SJCRH30 (cell line): Measurements from ENCODE around the gene VENTX. TPM values are rescaled to one million over a fixed set of nuclear protein-coding genes. Genes with fewer than 3 reads are reported as not detected.

ENCODE experiments used
- DNase-seq, 2 experiments: peaks; one replicate each; pipeline ENCODE4 v3.0.0-alpha.2; 2015 to 2020
- H3K27ac ChIP-seq: fragments of 250-450 bp; sonication (Bioruptor Pico); 2 replicates; pipeline ENCODE4 v1.5.1; 2020; ENCODE audit warnings: mild to moderate bottlenecking, moderate library complexity
- H3K27me3 ChIP-seq: fragments of 250-450 bp; sonication (Bioruptor Pico); 2 replicates; pipeline ENCODE4 v1.5.1; 2020; ENCODE audit warnings: mild to moderate bottlenecking, moderate library complexity
- H3K36me3 ChIP-seq: fragments of 250-450 bp; sonication (Bioruptor Pico); 2 replicates; pipeline ENCODE4 v1.5.1; 2020; ENCODE audit warnings: mild to moderate bottlenecking, moderate library complexity
- H3K4me1 ChIP-seq: fragments of 250-450 bp; sonication (Bioruptor Pico); 2 replicates; pipeline ENCODE4 v1.5.1; 2020; ENCODE audit warnings: mild to moderate bottlenecking, moderate library complexity
- H3K4me3 ChIP-seq: fragments of 250-450 bp; sonication (Bioruptor Pico); 2 replicates; pipeline ENCODE4 v1.5.1; 2020; ENCODE audit warnings: mild to moderate bottlenecking, moderate library complexity
- H3K9me3 ChIP-seq: fragments of 250-450 bp; sonication (Bioruptor Pico); replicated peaks from 2 replicates; pipeline ENCODE4 v1.5.1; 2020; ENCODE audit warnings: mild to moderate bottlenecking, moderate library complexity
- total RNA-seq: library from RNA; depleted of rRNA; stranded (reverse); fragments of >200 nt; shearing (Covaris generic); gene quantifications from 2 replicates; pipeline ENCODE4 v1.2.3, GENCODE V29; 2014

The VENTX gene
- total RNA-seq, 1 experiment from 2014 or later: 0.26 TPM

DNA sequence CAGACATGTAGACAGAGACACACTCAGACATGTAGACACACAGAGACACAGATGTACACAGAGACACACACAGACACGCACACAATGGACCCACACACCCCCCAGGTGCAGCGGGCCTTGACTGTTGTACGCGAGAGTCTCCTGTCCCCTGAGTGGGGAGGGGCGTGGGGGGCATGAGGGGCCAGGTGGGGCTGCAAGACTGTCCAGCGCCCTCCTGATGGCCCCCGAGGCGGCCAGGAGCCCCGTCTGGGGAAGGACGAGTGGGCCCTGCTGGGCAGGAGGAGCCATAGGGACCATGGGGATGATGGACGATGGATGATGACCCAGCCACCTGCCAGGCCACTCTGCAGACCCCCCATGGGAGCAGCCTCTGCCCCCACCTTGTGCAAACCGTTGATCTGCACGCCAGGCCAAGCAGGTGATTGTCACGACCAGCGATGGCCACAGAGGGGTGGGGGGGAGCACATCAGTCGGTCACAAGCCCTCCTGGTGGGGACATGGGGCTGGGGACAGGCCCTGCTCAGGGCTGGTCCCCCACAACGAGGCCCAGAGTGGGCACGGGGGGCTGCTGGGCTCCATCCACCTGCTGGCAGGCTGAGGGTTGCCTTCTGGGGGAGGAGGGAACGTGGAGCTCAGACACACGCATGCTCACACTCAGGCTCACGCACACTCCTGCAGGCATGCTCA, 11.6 kb downstream of the VENTX start:
- no peak overlapping the region for H3K4me3 ChIP-seq
- H3K4me1 ChIP-seq: peaks cover 8% of the 10 kb centered on the region; the same call in 1 of the 2 replicates
- H3K27ac ChIP-seq: no peak overlapping the region
- DNase-seq: no peak
- no peaks in the 10 kb centered on the region for H3K9me3 ChIP-seq
- no peaks in the 10 kb centered on the region for H3K27me3 ChIP-seq
- H3K36me3 ChIP-seq: no peaks in the 10 kb centered on the region

DNA sequence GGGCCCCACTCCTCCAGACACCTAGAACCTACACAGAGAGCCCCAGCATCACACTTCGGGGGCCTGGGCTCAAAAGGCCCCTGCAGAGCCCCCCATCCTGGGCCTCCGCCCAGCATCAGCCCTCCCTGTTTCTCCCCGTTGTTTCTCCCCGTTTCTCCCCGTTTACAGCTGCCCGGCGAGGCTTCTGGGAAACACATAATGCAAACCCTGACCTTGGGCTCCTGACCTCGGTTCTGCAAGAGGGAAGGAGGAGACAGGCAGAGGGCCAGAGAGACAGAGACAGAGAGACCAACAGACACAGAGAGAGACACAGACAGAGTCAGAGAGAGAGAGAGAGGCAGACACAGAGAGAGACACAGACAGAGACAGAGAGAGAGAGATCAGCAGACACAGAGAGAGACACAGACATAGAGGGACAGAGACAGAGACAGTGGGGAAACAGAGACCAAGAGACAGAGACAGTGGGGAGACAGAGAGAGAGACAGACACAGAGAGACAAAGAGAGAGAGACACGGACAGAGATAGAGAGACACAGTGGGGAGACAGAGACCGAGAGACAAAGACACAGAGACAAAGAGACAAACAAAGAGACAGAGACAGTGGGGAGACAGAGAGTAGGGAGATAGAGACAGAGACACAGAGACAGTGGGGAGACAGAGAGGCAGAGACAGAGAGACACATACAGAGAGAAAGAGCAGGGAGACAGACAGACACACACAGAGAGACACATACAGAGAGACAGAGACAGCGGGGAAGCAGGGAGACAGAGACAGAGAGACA, 12.5 kb downstream of the VENTX start:
- Histone ChIP-seq H3K4me3 (no peak overlapping the region), H3K4me1 (peaks cover 8% of the 10 kb centered on the region; the same call in 1 of the 2 replicates), H3K9me3 (no peaks in the 10 kb centered on the region), H3K27ac (no peak overlapping the region), H3K27me3 (no peaks in the 10 kb centered on the region), H3K36me3 (no peaks in the 10 kb centered on the region)
- DNase-seq: no peak

DNA sequence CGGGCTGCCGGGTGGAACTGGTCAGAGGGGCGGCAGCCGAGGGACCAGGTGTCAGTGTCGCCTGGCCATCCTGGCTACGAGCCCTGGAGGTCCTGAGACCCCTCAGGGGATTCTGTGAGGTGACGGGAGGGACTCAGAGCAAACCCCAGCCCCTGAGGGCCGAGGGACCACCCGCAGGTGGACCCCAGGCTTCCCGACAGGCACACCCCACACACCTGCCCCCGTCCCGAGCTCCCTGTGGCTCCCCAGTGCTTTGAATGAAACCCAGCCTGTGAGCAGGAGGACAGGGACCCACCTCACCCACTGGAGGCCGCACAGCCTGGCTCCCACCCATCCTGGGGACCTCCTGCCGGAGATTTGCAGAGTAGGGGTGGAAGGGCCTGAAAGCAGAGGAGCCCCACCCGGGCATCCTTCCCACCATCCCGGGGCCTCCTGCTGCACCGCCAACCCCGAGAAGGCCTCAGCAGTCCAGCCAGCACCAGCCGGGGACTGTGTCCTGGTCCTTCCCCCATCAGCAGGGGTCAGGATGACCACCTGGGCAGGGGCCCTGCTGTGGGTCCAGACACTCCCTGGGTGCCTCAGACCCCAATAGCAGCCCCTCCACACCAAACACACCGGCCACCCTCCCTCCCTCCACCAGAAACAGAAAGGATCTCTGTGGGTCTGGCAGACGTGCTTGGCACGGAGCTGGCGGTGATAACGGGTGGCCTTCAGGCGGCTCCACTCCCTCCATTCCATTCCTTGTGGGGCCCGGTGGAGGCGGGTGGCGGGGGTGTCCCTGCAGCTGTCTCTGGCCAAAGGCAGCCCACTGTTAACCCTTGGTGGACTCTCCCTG, 13.9 kb downstream of the VENTX start:
- H3K27me3 ChIP-seq: no peaks in the 10 kb centered on the region
- no peaks in the 10 kb centered on the region for H3K9me3 ChIP-seq
- H3K27ac ChIP-seq: no peak overlapping the region
- DNase-seq: peak; percentile 49
- no peaks in the 10 kb centered on the region for H3K36me3 ChIP-seq
- peaks cover 8% of the 10 kb centered on the region; the same call in 1 of the 2 replicates for H3K4me1 ChIP-seq
- peak overlapping the region; percentile 16; the same call in 1 of the 2 replicates for H3K4me3 ChIP-seq

DNA sequence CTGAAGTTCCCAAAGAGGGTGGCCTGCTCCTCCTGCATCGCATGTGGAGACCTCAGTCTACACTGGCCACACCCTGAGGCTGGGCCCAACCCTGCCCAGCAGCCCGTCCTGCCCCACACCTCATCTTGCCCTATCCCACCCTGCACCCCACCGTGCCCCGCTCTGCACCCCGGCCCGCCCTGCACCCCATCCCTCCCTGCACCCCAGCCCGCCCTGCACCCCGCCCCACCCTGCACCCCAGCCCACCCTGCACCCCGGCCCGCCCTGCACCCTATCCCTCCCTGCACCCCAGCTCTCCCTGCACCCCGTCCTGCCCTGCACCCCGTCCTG, 14.5 kb downstream of the VENTX start:
- H3K27ac ChIP-seq: no peak overlapping the region
- H3K27me3 ChIP-seq: no peaks in the 10 kb centered on the region
- H3K9me3 ChIP-seq: no peaks in the 10 kb centered on the region
- no peaks in the 10 kb centered on the region for H3K36me3 ChIP-seq
- peaks cover 8% of the 10 kb centered on the region; the same call in 1 of the 2 replicates for H3K4me1 ChIP-seq
- no peak for DNase-seq
- no peak overlapping the region for H3K4me3 ChIP-seq

DNA sequence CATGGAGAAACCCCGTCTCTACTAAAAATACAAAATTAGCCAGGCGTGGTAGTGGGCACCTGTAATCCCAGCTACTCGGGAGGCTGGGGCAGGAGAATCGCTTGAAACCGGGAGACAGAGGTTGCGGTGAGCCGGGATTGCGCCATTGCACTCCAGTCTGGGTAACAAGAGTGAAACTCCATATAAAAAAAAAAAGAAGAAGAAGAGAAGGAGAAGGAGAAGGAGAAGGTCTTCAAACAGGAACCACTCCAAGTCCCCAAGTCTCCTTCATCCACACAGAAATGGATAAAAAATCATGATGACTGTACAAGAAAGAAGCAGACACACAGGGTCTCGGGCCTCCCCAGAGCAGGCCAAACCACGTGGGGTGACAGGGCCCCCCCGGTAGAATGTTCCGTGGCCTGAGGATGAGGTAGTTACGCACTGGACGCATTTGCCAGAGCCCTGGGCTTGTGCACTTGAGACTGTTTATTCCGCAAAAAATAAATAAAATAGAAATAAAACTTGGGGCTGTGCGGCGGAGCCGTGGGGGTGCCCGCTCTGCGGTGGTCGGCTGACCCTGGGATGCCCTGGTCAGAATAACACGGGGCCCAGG, 15.8 kb downstream of the VENTX start:
- Histone ChIP-seq H3K27ac (no peak overlapping the region), H3K27me3 (no peaks in the 10 kb centered on the region), H3K4me3 (no peak overlapping the region), H3K4me1 (peaks cover 13% of the 10 kb centered on the region), H3K9me3 (no peaks in the 10 kb centered on the region), H3K36me3 (no peaks in the 10 kb centered on the region)
- DNase-seq: no peak

DNA sequence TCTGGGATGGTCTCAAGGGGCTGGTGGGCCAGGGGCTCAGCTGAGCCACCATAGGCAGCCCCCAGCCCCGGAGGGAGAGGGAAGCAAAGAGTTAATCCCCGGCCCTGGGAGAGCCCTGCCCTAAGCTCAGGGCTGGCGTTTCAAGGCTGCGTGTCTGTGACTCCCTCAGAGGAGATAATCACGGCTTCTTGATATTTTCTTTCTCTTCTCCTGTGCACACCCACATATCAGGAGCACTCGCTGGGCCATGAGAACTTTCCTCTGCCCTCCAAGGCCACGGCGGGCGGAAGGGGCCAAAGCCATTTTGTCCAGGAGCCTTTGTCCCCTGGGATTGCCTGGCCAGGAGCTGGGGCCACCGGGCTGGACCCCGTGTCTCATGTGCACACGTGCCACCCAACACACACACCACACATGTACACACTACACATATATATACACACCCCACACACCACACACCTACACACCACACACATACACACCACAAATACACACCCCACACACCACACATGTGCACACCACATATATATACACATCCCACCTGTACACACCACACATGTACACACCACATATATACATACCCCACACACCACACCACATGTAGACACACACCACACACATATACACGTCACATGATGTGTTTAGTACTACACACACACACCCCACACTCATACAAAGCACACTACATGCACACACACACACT, 16.9 kb downstream of the VENTX start:
- Histone ChIP-seq H3K9me3 (no peaks in the 10 kb centered on the region), H3K4me3 (no peak overlapping the region), H3K4me1 (peaks cover 18% of the 10 kb centered on the region), H3K27ac (no peak overlapping the region), H3K36me3 (no peaks in the 10 kb centered on the region), H3K27me3 (no peaks in the 10 kb centered on the region)
- no peak for DNase-seq

DNA sequence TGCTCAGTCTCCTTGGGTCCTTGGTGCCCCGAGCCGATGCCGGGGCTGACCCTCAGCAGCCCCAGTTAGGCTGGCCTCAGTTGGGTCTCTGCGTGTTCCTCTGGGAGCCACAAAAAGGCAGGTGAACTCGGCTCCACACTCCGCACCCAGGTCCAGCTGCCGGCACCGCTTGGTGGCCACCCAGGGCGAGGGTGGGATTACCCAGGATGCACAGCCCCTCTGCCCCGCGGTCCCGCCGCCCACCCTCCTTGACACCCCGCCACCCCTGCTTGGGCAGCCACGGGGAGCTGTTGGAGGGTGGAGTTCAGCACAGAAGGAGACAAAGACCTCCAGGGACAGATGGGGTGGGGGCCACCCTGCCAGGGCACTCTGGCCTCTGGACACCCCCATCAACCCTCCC, 17.7 kb downstream of the VENTX start:
- H3K36me3 ChIP-seq: no peaks in the 10 kb centered on the region
- H3K27me3 ChIP-seq: no peaks in the 10 kb centered on the region
- no peaks in the 10 kb centered on the region for H3K9me3 ChIP-seq
- H3K4me1 ChIP-seq: peaks cover 23% of the 10 kb centered on the region
- no peak overlapping the region for H3K27ac ChIP-seq
- no peak for DNase-seq
- H3K4me3 ChIP-seq: no peak overlapping the region

DNA sequence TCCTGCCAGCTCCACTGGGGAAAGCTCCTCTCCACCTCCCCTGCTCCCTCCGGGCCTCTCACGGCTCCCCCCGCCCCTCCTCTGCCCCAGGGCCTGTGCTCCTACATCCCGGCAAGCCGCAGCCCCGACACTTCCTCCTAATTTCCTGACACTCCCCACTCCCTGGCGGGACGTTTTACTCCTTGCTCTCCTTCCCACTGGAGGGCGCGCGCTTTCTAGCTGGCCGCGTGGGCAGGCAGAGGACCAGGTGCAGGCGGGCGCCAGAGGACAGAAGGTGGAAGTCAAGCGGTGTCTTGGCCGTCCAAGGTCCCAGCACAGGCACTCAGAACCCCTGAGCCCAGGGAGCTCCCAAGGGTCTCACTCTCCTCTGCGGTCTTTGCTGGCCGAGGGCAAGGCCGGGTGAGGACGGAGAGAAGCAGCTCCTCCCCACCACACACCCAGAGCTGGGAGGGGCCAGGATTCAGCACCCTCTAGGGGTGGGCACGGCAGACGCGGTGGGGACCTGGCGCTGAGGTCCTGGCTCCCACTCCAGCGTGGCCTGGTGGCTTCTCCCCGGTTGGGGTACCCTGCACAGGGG, 19.9 kb downstream of the VENTX start:
- Histone ChIP-seq H3K36me3 (no peaks in the 10 kb centered on the region), H3K27me3 (no peaks in the 10 kb centered on the region), H3K9me3 (no peaks in the 10 kb centered on the region), H3K27ac (no peak overlapping the region), H3K4me1 (peaks cover 23% of the 10 kb centered on the region), H3K4me3 (peak overlapping the region; percentile 35)
- peak; percentile 50 to 66 for DNase-seq

DNA sequence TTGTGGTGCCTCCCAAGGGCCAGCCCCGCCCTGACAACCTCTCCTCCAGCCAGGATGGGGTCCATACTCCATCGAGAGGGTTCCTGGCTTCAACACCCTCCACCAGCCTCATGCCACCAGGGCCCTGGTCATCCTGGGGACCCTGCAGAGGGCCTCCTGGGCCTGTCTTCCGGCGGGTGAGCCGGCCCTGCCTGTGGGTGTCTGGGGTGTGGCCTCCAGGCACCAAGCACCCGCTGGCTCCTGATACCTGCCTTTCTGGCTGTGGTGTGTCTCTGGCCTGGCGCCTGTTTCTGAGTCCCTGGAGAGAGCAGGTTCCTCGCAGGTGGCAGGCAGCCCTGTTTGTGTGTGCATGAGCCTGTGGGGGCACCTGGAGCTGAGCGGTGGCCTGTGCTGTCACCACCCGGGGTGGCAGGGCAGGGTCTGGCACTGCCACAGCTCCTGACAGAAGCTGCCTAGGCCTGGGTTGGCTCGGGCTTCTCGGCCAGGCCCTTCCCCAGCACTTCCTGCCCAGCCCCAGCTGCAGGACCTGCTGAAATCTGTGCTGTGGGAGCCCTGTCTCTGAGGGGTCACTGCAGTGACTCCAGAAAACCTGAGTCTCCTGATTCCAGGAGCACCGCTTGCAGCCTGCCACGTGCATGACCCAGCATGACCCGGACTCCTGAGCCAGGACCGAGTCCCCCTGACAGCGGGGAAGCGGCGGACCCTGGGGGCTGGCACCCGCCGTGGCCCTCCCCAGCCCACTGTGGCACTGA, 20.6 kb downstream of the VENTX start:
- Histone ChIP-seq H3K27me3 (no peaks in the 10 kb centered on the region), H3K36me3 (no peaks in the 10 kb centered on the region), H3K4me3 (no peak overlapping the region; the same call in 1 of the 2 replicates), H3K9me3 (no peaks in the 10 kb centered on the region), H3K27ac (peak overlapping the region; percentile 63), H3K4me1 (peaks cover 23% of the 10 kb centered on the region)
- no peak for DNase-seq

DNA sequence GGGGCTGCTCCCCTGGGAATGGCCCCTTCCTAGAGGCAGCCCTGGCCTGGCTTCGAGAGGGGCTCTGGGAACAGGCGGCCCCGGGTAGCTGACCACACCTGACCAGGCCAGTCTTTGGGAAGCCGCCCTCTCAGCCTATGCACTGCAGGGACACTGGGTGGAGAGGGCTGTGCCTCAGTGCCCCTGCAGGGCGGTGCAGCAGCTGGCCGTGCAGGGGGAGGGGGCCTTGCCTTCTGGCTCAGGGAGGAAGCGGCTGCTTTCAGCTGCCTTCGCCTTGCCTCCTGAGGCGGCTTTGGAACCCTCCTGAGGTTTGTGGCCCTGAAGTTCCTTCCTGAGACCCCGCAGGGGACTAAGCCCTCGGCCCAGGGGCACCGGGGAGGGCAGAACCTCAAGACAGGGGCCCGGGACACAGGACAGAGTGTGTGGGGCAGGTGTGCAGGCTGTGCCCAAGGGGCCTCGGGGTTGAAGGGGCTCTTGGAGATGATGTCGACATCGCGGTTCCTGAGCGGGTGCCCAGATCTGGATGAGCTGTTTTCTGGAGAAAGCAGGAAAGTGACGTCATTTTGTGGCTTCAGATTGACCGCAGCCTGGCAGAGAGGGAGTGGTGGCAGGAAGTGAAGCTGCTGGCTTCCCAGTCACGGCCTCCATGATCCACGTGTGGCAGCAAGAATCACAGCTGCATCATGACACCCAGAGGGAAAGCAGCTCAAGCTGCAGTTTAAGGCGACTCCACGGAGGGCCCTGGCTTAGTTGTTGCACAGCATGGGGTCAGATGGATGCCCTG, 21.4 kb downstream of the VENTX start:
- H3K4me3 ChIP-seq: no peak overlapping the region
- H3K9me3 ChIP-seq: no peaks in the 10 kb centered on the region
- H3K36me3 ChIP-seq: no peaks in the 10 kb centered on the region
- DNase-seq: peak; percentile 86 to 89
- peak overlapping the region; percentile 63 for H3K27ac ChIP-seq
- no peaks in the 10 kb centered on the region for H3K27me3 ChIP-seq
- H3K4me1 ChIP-seq: peaks cover 23% of the 10 kb centered on the region

DNA sequence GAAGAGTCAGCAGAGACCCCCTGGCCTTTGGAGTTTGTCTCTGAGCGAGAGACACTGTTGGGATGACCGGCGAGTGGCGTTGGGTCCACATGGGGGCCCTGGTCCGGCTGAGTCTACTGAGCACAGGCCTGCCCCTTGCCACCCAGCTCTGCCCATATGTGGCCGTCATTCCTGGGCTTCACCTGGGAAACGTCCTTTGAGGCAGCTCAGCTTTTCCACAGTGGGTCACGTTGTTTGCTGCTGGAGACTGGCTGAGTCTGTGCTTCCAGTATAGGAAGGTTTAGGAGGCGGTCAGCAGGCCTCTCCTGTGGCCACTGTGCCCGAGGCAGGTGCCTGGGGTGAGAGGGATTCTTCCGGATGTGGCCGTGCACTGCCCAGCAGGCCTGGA, 21.9 kb downstream of the VENTX start:
- H3K36me3 ChIP-seq: no peaks in the 10 kb centered on the region
- no peaks in the 10 kb centered on the region for H3K9me3 ChIP-seq
- DNase-seq: no peak
- H3K4me1 ChIP-seq: peaks cover 23% of the 10 kb centered on the region
- no peak overlapping the region for H3K4me3 ChIP-seq
- H3K27ac ChIP-seq: peak overlapping the region; percentile 63; the same call in 1 of the 2 replicates
- no peaks in the 10 kb centered on the region for H3K27me3 ChIP-seq

DNA sequence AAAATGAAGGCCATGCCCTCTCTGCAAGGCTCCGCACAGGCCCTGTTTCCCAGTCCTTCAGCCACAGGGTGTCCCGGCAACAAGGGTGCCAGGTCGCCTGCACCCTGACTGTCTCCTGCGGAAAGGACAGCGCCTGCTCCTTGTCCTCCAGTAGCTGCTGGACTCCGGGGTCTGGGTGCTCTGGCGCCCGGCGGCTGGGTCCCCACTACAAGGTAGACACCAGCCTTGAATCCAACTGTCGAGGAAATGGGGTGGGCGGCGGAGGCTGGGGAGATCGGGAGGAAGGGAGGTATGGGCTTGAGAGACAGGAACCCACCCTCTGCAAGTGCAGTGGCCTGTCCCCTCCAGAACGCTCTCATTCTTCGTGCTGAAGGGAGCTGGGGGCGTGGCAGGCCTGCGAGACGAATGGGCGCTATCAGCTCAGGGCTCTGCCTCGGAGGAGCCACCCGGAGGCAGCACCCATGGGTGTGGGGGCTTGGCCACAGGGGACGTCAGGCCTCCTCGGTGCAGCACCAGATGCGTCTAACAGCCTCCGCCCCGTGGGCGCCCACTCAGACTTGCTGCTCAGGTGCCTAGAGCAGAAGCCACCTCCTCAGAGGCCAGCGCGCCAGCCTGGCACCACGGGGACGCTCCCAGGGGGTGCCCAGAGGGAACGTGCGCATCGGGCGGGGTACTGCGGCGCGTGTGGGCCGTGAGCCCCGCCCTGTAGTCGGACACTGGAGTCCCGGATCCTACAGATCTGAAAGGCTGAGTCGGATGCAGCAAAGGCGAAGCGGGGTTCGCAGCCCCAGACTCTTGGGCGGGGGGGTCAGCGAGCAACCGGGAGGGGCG, 23.5 kb downstream of the VENTX start:
- no peaks in the 10 kb centered on the region for H3K36me3 ChIP-seq
- peaks cover 23% of the 10 kb centered on the region for H3K4me1 ChIP-seq
- H3K27ac ChIP-seq: peak overlapping the region; percentile 58
- peak; percentile 29 to 46 for DNase-seq
- no peaks in the 10 kb centered on the region for H3K9me3 ChIP-seq
- peak overlapping the region; percentile 79 for H3K4me3 ChIP-seq
- H3K27me3 ChIP-seq: no peaks in the 10 kb centered on the region
